HG03159 (cell line): Measurements from ENCODE around the gene ZDHHC7.

Experiments used
- ATAC-seq: cut with Tn5 transposase; IDR thresholded peaks from one replicate; pipeline ENCODE4 v1.9.1; 2021; ENCODE audit warnings: mild to moderate bottlenecking, moderate library complexity; ENCODE audit not compliant: unreplicated experiment

ZDHHC7 gene

DNA sequence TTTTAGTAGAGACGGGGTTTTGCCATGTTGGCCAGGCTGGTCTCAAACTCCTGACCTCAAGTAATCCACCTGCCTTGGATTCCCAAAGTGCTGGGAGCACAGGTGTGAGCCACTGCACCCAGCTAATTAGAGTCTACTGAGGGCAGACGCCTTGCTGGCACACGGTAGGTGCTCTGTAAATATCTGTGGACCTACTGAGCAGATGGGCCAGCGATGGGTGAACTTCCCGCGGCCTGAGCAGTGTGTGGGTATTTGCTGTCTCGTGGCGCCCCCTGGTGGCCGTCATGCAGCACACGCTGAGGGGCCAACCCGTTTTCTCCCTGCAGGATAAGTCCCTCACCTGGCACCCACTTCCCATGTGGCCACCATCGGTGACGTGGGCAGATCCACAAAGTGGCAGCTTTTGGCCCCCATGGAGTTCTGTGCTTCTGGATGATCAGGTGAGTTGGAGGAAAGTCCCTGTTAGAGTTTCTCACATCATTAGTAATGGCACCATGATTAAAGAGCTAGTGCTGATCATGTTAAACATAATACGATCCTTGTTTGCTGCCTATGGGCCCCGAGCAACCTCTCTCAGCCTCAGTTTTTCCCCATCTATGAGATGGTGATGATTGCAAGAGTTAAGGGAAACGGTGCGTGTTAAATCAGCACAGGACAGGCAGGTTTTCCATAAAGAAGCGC lies 40.7 kb downstream of the ZDHHC7 start:
- no peak for ATAC-seq

DNA sequence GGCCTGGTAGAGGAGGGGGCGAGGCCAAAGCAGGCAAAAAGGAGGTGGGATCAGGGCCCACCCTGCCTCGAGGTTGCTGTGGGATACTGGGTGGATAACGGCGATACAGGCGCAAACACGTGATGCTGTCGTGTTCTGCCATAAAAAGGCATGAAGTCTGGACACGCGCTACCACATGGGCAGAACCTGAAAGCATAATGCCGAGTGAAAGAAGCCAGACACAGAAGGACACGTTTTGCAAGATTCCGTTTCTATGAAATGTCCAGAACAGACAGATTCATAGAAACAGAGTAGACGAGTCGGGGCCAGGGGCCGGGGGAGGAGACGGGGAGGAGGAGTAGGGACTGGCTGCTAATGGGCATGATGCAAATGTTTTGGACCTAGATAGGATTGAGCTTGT lies 43.5 kb downstream of the ZDHHC7 start:
- no peak for ATAC-seq

DNA sequence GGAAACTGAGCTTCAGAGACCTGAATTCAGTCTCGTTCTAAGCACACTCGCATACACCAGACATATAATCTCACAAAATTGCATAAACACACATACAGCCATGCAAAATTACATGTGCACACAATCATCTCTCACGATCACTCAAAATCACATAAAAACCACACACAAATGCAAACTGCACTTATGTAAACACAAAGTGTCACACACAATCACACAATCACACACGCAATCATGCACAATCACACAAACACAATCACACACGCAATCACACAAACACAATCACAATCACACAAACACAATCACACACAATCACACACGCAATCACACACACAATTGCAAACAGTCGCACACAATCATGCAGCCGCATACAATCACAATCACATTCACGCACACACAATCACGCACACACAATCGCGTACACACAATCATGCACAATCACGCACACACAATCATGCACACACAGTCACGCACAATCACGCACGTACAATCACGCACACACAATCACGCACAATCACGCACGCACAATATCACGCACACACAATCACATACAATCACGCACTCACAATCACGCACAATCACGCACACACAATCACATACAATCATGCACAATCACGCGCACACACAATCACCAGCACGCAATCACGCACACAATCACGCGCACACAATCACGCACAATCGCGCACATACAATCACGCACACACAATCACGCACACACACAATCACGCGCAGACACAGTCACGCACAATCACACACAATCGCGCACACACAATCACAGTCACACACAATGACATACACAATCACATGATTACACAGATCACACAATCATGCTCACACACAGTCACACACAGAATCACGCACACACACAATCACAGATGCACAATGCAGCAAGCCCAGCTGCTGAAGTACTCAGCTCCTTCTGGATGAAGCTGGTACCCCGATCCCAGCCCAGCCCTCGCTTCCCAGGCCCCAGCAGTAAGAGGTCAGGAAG lies 45.6 kb downstream of the ZDHHC7 start:
- ATAC-seq = no peak

DNA sequence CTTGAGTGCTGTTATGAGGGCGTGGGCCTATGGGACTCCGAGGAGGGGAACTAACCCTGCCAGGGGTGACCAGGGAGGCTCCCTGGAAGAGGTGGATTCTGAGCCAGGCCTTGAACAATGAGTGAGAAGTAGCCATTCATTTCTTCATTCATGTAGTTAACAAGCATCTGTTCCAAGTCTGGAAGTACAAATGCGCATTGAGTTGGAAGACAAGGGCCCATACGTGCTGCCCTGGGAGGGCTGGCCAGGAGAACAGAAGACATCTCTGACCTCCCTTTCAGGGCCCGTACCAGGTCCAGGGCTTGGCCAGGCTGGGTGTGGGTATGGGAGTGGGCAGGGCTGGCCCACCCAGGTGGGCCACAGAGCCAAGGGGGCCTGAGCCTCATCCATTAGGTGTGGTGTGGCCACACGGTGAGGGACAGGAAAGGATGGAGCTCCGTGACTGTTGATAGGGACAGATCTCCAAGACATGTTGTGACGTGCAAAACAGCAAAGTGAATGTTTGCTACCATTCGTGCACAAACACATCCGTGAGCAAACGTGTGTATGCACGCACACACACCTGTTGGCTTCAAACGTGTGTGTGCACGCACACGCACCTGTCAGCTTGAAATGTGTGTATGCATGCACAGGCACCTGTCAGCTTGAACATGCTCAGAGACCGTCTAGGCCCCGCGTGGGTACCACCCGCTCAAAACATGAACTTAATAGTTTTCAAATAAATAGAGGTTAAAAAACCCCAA lies 46.8 kb downstream of the ZDHHC7 start:
- no peak for ATAC-seq

GRCh38 chr16:84963066-84963465 lies 48.3 kb downstream of the ZDHHC7 start:
- ATAC-seq = no peak

- ATAC-seq = no peak
Observed at GRCh38 chr16:84960942-84961341, 50.4 kb downstream of the ZDHHC7 start.

GRCh38 chr16:84959784-84960417 lies 51.4 kb downstream of the ZDHHC7 start:
- ATAC-seq = no peak

- no peak for ATAC-seq
Observed at GRCh38 chr16:84959045-84959576, 52.2 kb downstream of the ZDHHC7 start.

- ATAC-seq = no peak
Observed at GRCh38 chr16:84957792-84958191, 53.5 kb downstream of the ZDHHC7 start.

DNA sequence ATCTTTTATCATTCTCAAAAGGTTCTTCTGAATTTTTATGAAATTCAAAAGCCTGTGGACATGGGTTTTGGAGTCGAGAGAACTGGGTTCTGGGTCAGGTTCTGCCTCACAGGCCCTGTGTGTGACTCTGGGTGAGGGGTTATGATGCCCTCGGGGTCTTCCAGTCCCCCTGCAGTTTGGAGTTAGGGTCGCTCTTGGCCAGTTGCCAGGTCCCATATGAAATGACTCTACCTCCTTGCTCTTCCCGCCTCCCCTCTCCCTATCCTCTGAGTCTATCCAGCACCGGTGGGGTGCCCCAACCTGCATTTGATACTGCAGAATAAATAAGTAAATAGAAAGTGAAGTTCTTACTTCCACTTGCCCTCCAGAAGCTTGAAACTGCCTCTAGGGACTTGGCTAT lies 54.1 kb downstream of the ZDHHC7 start:
- no peak for ATAC-seq

GRCh38 chr16:84955427-84955826 lies 55.9 kb downstream of the ZDHHC7 start:
- ATAC-seq = no peak

GRCh38 chr16:84953190-84953746 lies 58.1 kb downstream of the ZDHHC7 start:
- no peak for ATAC-seq

DNA sequence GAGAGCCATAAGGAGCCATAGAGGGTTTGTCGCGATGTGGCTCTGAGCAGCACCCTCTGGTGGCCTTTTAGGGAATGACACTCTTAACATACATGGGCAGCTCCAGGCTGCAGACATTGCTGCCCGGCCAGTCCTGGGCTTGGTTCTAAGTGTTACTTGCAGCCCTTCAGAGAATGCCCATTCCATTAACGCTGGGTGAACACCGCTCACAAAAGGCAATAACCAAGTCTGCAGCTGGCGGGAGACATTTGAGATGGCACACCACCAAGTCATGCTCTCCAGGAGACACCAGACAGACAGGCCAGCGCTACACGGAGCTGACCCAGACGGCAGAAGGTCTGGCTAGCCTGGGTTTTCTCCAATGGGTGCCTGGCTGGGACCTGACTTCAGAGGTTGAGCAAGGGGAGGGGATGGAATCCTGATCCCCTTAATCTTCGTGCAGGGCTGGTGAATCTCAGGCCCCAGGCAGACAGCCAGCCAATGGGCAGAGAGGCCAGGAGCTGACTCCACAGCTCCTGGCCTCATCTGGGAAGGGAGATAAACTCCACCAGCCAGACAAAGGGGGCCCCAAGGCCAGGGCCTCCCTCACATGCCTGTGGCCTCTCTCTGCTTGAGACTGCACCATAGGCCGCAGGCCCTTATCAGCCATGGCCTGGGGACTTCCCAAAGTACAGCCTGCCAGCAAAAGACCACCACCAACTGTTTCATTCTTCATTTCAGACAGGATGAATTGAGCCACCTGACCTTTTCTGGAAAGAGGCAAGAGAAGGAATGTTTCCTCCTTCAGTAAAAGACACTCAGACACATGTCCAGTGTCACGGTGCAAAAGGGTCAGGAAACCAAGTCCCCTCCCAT lies 58.8 kb downstream of the ZDHHC7 start:
- ATAC-seq = no peak

GRCh38 chr16:84950906-84951305 lies 60.4 kb downstream of the ZDHHC7 start:
- no peak for ATAC-seq

- ATAC-seq = no peak
Observed at GRCh38 chr16:84949772-84950436, 61.4 kb downstream of the ZDHHC7 start.

- ATAC-seq = no peak
Observed at GRCh38 chr16:84948851-84949610, 62.3 kb downstream of the ZDHHC7 start.

DNA sequence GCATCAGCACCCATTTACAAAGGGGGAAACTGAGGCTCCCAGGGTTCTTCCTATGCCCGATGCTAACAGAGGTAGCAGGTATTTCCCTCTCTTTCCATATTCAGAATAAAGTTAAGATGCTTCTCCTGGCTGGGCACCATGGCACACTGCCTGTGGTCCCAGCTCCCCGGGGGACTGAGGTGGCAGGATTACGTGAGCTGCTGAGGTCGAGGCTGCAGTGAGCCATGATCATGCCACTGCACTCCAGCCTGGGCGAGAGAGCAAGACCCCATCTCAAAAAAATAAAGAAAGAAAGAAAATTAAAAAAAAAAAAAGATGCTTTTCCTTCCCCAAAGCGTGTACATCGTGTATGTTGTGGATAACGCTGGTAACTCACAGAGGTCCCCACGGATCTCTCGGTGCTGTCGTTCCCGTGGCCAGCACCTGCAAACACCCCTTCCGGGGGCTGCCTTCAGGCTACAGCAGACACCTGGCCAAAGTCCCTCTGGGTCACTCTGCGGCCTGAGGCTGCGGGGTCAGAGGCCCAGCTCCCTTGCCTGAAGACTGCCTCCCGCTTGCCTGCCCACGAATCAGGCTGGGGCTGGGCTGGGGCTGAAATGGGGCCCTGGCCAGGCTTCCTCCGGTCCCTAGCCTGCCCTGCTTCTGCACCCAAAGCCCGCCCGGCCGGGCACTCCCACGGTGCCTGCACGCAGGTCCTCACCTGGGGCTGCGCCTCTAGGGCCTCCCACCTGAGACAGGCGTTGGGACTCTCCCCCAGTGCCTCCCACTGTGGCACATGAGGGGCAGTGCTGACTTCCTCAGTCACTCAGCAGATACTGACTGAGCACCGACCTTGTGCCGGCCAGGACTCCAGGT lies 63.1 kb downstream of the ZDHHC7 start:
- ATAC-seq = no peak
